GM12878 (cell line): ENCODE data around the gene AMBRA1.

Source experiments
- ATF7 ChIP-seq: fragments of 450-650 bp; IDR thresholded peaks from 2 replicates; pipeline ENCODE4 v1.6.1; 2016; ENCODE audit warnings: low read depth, mild to moderate bottlenecking
- EP300 ChIP-seq, 2 experiments: fragments of 150-350 bp in 1 of 2; IDR thresholded peaks; 2 replicates each; pipeline ENCODE4 v1.6.1; 2011 to 2012; ENCODE audit warnings: low read depth in 2 of 2, low read length in 2 of 2, borderline replicate concordance in 1 of 2, improper control_type of control experiment in 1 of 2, inconsistent platforms in 1 of 2; ENCODE audit not compliant: control insufficient read depth in 1 of 2
- PAX5 ChIP-seq: IDR thresholded peaks from 2 replicates; pipeline ENCODE4 v1.6.1; 2011; ENCODE audit warnings: low read depth, low read length, borderline replicate concordance
- SIX5 ChIP-seq: IDR thresholded peaks from 2 replicates; pipeline ENCODE4 v1.6.1; 2011; ENCODE audit warnings: mild to moderate bottlenecking, low read depth, low read length, moderate library complexity; ENCODE audit not compliant: severe bottlenecking
- SMAD1 ChIP-seq: fragments of 450-650 bp; IDR thresholded peaks from 2 replicates; pipeline ENCODE4 v1.6.1; 2018; ENCODE audit warnings: mild to moderate bottlenecking, low read depth; ENCODE audit not compliant: partially characterized antibody
- SMAD5 ChIP-seq: IDR thresholded peaks from 2 replicates; pipeline ENCODE4 v1.6.1; 2016; ENCODE audit warnings: antibody characterized with exemption, low read depth
- SP1 ChIP-seq: IDR thresholded peaks from one replicate; pipeline ENCODE4 v1.6.1; 2011; ENCODE audit warnings: low read depth, low read length
- SPI1 ChIP-seq: IDR thresholded peaks from 2 replicates; pipeline ENCODE4 v1.6.1; 2011; ENCODE audit warnings: low read depth, mild to moderate bottlenecking, low read length, moderate library complexity, borderline replicate concordance; ENCODE audit not compliant: insufficient read depth
- TF ChIP-seq, protein P1 (sequence below): IDR thresholded peaks from 2 replicates; pipeline ENCODE4 v1.6.1; 2012; ENCODE audit warnings: mild to moderate bottlenecking, low read depth, low read length
- TF ChIP-seq, protein P2 (sequence below), 3 experiments: IDR thresholded peaks in 2 of 3; conservative IDR thresholded peaks in 1 of 3; 2 replicates each; pipeline ENCODE4 v1.5.1; 2011; ENCODE audit warnings: low read depth in 3 of 3, low read length in 3 of 3, mild to moderate bottlenecking in 3 of 3, control low read depth in 2 of 3, moderate library complexity in 2 of 3, inconsistent platforms in 1 of 3, mixed read lengths in 1 of 3; ENCODE audit not compliant: control insufficient read depth in 2 of 3, insufficient read depth in 1 of 3; ENCODE audit errors: extremely low read depth in 1 of 3

DNA sequence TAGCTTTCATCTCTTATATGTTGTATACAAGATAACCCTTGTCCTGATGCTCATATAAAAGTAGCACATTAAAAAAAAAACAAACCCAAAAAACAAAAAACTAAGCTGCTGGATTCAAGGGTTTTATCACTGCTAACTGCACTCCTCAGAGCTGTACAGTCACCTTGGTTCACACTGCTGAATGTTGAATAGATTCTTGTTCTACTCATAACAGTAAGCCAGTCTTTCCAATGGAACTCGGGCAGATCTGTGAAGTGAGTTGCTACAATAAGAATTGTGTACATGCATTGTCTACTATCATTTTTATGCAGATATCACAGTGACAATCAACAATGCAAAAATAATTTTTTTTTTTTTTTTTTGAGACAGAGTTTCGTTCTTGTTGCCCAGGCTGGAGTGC, 18.5 kb upstream of the AMBRA1 start:
- TF ChIP-seq SP1 = no peak
- no peak for TF ChIP-seq EP300 (IDR thresholded peaks at IDR 0.05; ENCODE audit: borderline replicate concordance in 1 of 2, control insufficient read depth in 1 of 2, low read depth in 2 of 2, low read length in 2 of 2)
- no peak for TF ChIP-seq SIX5
- no peak for TF ChIP-seq ATF7
- TF ChIP-seq, protein P1, sequence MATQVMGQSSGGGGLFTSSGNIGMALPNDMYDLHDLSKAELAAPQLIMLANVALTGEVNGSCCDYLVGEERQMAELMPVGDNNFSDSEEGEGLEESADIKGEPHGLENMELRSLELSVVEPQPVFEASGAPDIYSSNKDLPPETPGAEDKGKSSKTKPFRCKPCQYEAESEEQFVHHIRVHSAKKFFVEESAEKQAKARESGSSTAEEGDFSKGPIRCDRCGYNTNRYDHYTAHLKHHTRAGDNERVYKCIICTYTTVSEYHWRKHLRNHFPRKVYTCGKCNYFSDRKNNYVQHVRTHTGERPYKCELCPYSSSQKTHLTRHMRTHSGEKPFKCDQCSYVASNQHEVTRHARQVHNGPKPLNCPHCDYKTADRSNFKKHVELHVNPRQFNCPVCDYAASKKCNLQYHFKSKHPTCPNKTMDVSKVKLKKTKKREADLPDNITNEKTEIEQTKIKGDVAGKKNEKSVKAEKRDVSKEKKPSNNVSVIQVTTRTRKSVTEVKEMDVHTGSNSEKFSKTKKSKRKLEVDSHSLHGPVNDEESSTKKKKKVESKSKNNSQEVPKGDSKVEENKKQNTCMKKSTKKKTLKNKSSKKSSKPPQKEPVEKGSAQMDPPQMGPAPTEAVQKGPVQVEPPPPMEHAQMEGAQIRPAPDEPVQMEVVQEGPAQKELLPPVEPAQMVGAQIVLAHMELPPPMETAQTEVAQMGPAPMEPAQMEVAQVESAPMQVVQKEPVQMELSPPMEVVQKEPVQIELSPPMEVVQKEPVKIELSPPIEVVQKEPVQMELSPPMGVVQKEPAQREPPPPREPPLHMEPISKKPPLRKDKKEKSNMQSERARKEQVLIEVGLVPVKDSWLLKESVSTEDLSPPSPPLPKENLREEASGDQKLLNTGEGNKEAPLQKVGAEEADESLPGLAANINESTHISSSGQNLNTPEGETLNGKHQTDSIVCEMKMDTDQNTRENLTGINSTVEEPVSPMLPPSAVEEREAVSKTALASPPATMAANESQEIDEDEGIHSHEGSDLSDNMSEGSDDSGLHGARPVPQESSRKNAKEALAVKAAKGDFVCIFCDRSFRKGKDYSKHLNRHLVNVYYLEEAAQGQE = no peak
- no peak for TF ChIP-seq SMAD5
- TF ChIP-seq SMAD1 = no peak
- TF ChIP-seq, protein P2, sequence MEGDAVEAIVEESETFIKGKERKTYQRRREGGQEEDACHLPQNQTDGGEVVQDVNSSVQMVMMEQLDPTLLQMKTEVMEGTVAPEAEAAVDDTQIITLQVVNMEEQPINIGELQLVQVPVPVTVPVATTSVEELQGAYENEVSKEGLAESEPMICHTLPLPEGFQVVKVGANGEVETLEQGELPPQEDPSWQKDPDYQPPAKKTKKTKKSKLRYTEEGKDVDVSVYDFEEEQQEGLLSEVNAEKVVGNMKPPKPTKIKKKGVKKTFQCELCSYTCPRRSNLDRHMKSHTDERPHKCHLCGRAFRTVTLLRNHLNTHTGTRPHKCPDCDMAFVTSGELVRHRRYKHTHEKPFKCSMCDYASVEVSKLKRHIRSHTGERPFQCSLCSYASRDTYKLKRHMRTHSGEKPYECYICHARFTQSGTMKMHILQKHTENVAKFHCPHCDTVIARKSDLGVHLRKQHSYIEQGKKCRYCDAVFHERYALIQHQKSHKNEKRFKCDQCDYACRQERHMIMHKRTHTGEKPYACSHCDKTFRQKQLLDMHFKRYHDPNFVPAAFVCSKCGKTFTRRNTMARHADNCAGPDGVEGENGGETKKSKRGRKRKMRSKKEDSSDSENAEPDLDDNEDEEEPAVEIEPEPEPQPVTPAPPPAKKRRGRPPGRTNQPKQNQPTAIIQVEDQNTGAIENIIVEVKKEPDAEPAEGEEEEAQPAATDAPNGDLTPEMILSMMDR (IDR thresholded peaks at IDR 0.05 in 2 of 3, conservative IDR thresholded peaks at IDR 0.05 in 1 of 3; ENCODE audit: control insufficient read depth in 2 of 3, extremely low read depth in 1 of 3, insufficient read depth in 1 of 3, low read depth in 3 of 3, low read length in 3 of 3) = no peak
- TF ChIP-seq SPI1 = no peak
- TF ChIP-seq PAX5 = no peak
